ENCODE data around the gene INTS4.
A peak's percentile ranks its signal among the peaks of the same experiment; 100 is the strongest.
"Not testable (repeated sequence)": the region's sequence is repeated elsewhere in the genome, so short reads cannot be mapped to it uniquely, and the experiment has no call there.

INTS4 gene, protein sequence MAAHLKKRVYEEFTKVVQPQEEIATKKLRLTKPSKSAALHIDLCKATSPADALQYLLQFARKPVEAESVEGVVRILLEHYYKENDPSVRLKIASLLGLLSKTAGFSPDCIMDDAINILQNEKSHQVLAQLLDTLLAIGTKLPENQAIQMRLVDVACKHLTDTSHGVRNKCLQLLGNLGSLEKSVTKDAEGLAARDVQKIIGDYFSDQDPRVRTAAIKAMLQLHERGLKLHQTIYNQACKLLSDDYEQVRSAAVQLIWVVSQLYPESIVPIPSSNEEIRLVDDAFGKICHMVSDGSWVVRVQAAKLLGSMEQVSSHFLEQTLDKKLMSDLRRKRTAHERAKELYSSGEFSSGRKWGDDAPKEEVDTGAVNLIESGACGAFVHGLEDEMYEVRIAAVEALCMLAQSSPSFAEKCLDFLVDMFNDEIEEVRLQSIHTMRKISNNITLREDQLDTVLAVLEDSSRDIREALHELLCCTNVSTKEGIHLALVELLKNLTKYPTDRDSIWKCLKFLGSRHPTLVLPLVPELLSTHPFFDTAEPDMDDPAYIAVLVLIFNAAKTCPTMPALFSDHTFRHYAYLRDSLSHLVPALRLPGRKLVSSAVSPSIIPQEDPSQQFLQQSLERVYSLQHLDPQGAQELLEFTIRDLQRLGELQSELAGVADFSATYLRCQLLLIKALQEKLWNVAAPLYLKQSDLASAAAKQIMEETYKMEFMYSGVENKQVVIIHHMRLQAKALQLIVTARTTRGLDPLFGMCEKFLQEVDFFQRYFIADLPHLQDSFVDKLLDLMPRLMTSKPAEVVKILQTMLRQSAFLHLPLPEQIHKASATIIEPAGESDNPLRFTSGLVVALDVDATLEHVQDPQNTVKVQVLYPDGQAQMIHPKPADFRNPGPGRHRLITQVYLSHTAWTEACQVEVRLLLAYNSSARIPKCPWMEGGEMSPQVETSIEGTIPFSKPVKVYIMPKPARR

GRCh38 chr11:77994434-77995362 is at the start of gene INTS4:
INTS4 (minus strand) TSS chr11:77994668; CDS start chr11:77994643, 25 bp downstream.
- DNase-seq (ENCODE audit: low read depth): peak; percentile 100
- no peak for TF ChIP-seq CTCF (IDR thresholded peaks at IDR 0.05; ENCODE audit: insufficient read depth, low read depth, low read length, missing control alignments)

GRCh38 chr11:78041843-78042440 is 47.5 kb upstream of the INTS4 start:
- H3K4me3 ChIP-seq (ENCODE audit: low read length): no peak overlapping the region
- DNase-seq (ENCODE audit: low read depth): no peak
- TF ChIP-seq CTCF (IDR thresholded peaks at IDR 0.05; ENCODE audit: insufficient read depth, low read depth, low read length, missing control alignments): no peak

More at GRCh38 chr11:77994434-77995362, at the start of gene INTS4:
- peak within 1 kb of the TSS; percentile 89 for H3K4me3 ChIP-seq (ENCODE audit: low read length)

GRCh38 chr11:78041380-78041719 is 46.9 kb upstream of the INTS4 start:
- not testable (repeated sequence) for DNase-seq (ENCODE audit: low read depth); H3K4me3 ChIP-seq (ENCODE audit: low read length)

DNA sequence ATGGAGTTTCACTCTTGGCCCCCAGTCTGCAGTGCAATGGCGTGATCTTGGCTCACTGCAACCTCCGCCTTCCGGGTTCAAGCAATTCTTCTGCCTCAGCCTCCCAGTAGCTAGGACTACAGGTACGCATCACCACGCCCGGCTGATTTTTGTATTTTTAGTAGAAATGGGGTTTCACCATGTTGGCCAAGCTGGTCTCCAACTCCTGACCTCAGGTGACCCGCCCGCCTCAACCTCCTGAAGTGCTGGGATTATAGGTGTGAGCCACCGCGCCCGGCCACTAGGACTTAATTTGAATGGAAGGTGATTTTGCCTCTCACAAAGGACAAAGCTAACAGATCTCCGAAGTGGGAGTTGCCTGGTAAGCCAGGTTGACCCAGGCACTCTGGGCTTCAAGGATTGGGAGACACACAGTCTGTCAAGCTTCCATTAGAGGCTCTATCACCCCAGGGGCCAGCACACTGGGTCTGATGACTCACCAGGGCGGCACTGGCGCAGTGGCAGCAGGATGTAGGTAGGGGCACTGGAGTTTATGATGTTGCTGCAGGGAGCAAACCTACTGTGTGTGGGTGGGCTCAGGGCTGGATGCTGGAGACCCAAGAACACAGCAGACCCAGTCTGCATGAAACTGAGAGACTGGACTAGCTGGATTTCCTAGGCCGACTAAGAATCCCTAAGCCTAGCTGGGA is 46.4 kb upstream of the INTS4 start:
- peak; percentile 66 for DNase-seq (ENCODE audit: low read depth)
- TF ChIP-seq CTCF (IDR thresholded peaks at IDR 0.05; ENCODE audit: insufficient read depth, low read depth, low read length, missing control alignments): no peak
- no peak overlapping the region for H3K4me3 ChIP-seq (ENCODE audit: low read length)

- TF ChIP-seq CTCF (IDR thresholded peaks at IDR 0.05; ENCODE audit: insufficient read depth, low read depth, low read length, missing control alignments): no peak
- DNase-seq (ENCODE audit: low read depth): peak; percentile 86
- H3K4me3 ChIP-seq (ENCODE audit: low read length): no peak overlapping the region
Observed at GRCh38 chr11:78039919-78040671, 45.6 kb upstream of the INTS4 start.

- DNase-seq (ENCODE audit: low read depth): peak; percentile 75
- H3K4me3 ChIP-seq (ENCODE audit: low read length): no peak overlapping the region
- no peak for TF ChIP-seq CTCF (IDR thresholded peaks at IDR 0.05; ENCODE audit: insufficient read depth, low read depth, low read length, missing control alignments)
Observed at GRCh38 chr11:78039391-78039918, 45.0 kb upstream of the INTS4 start.
